NCI-H146 treated with DMSO at 0.1 percent for 48 hours (cell line): ENCODE measurements around the gene COA8.
A peak's percentile ranks its signal among the peaks of the same experiment; 100 is the strongest.
"Not testable (repeated sequence)": the region's sequence is repeated elsewhere in the genome, so short reads cannot be mapped to it uniquely, and the experiment has no call there.

ENCODE experiments used
- DNase-seq: peaks from one replicate; lab custom pipeline; 2025; ENCODE audit not compliant: unreplicated experiment; lab: John Stamatoyannopoulos, UW

Gene COA8

DNA sequence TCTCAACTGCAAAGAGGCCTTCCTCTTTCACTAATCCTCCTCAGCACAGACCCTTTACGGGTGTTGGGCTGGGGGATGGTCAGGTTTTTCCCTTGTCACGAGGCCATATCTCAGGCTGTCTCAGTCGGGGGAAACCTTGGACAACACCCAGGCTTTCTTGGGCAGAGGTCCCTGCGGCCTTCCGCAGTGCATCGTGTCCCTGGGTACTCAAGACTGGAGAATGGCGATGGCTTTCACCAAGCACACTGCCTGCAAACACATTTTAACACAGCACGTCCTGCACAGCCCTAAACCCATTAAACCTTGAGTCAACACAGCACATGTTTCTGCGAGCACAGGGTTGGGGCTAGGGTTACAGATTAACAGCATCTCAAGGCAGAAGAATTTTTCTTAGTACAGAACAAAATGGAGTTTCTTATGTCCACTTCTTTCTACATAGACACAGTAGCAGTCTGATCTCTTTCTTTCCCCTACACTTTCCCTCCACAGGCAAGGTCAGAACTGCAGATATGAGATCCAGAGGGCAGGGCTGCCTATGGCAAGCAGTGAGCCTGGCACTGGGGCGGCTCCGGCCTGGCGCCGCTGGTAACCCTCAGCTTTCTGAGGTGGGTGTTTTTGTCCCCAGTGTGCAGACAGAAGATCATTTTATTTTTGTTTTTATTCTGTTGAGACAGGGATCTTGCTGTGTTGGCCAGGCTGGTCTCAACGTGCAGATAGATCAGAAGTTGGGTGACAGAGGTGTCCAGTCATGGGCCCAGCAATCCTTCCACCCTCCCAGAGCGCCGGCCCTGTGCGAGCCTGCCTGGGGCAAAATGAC, 37.1 kb upstream of the COA8 start:
- DNase-seq = not testable (repeated sequence)

- no peak for DNase-seq
These were observed 36.4 kb upstream of the COA8 start for GRCh38 chr14:103526247-103526913.

DNA sequence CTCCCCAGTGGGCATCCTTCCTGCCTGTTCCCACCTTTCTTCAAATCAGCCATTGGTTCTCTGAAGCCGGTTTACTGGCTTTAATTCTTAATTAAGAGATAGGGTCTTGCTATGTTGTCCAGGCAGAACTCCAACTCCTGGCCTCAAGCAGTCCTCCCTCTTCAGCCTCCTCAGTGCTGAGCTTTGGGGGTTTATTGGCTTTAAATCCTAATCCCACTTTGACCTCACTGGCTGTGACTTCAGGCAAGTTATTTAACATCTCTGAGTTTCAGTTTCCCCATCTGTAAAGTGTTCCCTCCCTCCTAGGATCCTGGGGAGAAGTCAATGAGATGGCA, 35.9 kb upstream of the COA8 start:
- DNase-seq = no peak

DNA sequence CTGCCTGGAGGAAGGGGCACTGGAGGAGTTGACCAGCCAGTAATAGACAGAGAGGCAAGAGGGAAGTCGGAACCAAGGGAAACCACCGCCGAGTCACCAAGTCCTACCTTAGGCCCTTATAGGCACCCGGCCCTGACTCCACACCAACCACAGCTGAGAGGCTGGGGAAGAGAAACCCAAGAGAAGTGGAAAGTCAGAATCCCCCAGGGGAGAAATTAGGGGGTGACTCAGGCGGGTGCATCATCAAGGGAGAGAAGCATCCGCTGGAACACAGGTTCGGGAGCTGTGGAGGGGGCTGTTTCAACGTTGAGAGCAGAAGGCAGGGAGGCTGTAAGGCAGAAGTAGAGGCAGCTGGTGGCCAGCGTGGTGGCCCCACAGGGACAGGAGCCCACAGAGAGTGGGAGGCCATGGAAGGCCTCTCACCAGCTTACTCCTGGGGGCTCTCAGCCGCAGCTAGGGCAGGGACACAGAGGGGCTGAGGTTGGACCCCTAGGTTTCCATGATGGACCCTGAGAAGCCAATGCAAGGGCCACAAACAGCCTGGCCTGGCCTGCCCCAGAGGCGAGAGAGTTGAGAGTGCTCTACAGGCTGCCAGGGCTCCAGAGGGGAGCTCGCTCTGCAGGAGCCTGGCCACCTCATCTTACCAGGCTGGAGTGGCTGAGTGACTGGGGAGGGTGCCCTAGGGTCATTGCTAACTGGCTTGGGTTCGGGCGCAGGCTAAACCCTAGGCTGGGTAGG, 35.2 kb upstream of the COA8 start:
- no peak for DNase-seq

- DNase-seq = peak; percentile 23
These were observed 34.6 kb upstream of the COA8 start for GRCh38 chr14:103528146-103528586.

DNA sequence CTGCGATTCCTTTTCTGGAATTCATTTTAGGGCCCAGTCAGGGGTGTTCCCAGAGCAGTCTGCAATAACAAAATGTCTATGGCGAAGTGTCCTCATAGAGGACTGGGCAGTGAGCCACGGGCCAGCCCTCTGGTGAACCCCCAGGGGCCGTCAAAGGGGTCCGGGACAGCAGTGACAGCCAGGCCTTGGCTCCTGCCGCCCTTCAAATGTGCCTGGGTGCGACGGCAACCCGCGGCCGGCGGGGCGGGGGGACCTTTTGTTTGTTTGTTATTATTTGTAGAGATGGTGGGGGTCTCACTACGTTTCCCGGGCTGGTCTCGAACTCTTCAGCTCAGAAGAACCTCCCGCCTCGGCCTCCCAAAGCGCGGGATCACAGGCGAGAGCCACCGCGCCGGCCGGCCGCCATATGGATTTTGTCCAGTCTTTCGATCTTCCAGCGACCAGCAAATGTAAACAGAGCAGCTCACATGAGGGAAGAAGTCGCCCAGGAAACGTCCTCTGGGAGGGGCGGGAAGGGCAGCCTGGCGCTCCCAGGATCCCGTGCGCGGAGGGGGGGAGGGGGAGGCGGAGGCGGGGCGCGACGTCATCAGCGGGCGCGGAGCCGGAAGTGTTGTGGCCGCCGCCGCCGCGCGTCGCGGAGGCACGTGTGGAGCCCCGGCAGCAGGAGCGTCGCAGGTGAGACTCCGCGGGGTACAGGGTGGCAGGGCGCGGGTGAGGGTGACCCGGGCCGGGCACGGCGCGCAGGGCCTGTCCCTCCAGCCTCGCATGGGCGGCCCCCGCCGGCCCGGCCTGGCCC, 34.0 kb upstream of the COA8 start, which contains the start of gene TRMT61A:
Gene TRMT61A, plus strand, starts transcription at position 610 of the 796 bp plus-strand sequence. CDS start 783 bp downstream, outside the sequence.
- DNase-seq = peak; percentile 96

DNA sequence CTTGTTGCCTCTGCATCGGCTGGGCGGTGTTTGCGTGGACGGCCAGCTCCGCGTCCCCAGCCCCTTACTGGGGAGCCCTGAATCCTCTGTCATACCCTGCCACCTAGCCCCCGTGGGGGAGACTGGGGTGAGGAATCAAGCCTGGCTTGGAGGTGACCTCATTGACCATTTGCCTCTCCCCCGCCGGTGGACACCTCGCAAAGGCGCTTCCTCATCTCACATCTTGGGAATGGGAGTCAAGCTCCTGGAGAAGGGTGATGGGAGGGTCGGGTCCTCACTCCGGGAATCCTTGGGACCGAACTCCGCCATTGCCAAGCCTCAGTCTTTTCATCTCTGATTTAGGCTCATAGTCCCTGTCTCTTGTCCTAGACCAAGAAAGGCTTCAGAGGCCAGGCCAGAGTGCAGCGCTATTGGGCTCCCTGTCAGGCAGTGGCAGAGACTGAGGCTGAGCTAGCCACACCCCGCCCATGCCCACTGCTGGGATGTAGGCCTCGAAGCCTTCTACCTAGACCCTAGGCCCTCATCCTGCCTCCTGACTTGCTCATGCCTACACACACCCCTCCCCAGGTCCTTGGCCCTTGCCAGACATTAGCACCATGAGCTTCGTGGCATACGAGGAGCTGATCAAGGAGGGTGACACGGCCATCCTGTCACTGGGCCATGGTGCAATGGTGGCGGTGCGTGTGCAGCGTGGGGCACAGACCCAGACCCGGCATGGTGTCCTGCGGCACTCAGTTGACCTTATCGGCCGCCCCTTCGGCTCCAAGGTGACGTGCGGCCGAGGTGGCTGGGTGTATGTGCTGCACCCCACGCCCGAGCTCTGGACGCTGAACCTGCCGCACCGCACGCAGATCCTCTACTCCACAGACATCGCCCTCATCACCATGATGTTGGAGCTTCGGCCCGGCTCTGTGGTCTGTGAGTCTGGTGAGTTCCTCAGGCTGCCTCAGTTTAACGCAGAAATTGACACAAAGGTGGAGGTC, 33.1 kb upstream of the COA8 start:
- DNase-seq = no peak

DNA sequence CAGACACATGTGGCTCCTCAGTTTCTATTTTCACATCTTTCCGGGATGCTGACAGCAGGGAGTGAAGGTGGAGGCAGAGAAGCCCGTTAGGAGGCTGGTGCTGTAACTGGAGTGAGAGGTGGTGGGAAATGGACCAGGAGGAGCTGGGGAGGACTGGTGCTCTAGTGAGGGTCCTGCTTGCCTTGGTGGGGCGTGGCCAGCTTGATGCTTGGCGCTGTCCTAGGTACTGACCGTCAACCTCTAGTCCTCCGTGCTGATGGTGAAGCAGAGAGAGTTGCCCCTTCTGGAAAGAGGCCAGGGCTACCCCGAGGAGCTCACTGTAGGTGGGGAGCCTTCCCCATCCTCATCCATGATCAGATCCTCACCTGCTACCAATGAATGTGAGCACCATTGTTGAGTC, 32.4 kb upstream of the COA8 start:
- DNase-seq = no peak

GRCh38 chr14:103530831-103531230, 31.9 kb upstream of the COA8 start:
- no peak for DNase-seq

DNA sequence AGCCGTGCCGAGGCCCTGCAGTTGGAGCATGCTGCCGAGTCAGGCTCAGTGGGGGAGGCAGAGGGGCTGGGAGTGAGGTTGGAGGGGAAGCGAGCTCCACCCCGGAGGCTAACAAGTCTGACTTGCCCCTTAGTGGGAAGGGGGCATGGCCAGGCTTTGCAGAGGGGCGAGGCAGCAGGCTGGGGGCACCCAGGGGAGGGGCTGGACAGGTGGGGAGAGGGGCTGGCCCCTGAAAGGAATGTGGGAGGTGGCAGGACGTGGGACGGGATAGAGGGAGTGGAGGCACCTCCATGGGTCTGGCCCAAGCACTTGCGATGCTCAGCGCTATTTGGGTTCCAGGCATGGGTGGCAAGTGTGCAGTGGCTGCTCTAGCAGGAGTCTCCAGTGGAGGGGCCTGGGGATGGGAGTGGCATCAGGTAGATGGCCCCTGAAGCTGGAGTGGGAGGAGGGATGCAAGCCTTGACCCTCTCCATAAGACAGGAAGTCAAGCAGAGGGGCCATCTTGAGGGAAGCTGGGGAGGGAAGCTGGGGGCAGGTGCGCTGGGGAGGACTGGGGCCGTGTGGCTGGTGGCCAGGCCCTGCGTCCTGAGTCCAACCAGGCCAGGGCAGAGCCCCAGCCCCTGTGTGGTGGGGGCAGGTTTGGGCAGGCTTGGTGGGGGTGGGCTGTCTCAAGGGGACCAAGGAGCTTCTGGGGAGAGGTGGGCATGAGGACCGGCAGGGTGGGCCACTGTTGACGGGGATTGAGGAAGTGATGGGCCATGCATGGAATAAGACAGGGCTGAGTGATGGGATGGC, 31.1 kb upstream of the COA8 start:
- no peak for DNase-seq

- no peak for DNase-seq
These were observed 30.3 kb upstream of the COA8 start for GRCh38 chr14:103532216-103533136.

GRCh38 chr14:103533137-103533998, 29.4 kb upstream of the COA8 start:
- DNase-seq = no peak

GRCh38 chr14:103533999-103534575, 28.7 kb upstream of the COA8 start:
- no peak for DNase-seq

DNA sequence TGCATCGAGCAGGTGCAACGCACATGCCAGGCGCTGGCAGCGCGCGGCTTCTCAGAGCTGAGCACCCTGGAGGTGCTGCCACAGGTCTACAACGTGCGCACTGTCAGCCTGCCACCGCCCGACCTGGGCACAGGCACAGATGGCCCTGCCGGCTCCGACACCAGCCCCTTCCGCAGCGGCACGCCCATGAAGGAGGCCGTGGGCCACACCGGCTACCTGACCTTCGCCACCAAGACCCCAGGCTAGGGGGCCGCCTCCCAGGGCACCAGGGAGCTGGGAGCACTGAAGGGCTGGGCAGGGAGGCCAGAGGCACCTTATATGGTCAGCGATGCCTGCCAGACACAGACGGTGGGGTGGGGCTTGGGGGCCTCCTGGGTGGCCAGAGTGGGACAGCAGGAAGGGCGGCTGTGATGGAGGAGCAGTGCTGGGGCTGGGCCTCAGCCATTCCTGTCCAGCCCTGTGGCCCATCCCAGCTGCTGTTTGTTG, 28.1 kb upstream of the COA8 start:
- DNase-seq = no peak

DNA sequence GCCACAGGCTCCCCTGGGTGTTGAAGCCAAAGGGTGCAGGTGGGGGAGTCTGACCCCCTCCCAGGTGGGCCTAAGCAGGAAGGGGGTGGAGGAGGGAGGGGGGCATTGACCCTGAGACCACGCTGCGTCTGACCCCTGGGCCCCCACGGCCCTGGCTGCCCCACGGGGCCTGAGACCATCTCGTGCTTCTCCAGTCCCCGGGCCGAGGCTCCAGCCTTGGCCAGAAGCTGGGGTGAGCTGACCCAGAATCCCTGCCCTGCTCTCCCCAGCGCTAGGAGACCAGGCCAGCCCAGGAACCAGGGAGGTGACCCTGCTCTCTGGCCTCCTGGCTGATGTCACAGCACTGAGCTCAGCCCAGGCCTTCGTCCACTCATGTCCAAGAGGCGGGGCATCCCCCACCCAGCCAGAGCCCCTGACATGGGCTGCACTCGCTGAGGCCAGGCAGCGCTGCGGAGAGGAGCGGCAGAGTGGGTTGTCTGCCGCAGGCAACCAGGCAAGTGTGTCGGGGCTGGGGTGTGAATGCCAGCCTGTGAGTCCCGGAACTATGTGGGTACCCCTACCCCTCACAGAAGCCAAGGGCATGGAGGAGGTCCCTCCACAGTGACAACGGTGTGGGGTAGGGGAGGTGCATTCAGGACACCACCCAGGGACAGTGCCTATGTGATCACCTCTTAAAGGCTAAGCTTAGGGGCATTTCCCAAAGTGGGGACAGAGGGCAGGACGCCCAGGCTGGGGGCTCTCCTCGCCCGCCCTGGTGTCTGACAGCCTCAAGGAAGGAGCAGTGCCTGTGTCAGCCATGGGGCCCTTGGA, 27.5 kb upstream of the COA8 start:
- DNase-seq = no peak
